HG03095 (cell line): ENCODE data around the gene SLC66A3.

Experiments used
- ATAC-seq: cut with Tn5 transposase; IDR thresholded peaks from one replicate; pipeline ENCODE4 v1.9.1; 2021; ENCODE audit warnings: moderate library complexity; ENCODE audit not compliant: unreplicated experiment

SLC66A3 gene

DNA sequence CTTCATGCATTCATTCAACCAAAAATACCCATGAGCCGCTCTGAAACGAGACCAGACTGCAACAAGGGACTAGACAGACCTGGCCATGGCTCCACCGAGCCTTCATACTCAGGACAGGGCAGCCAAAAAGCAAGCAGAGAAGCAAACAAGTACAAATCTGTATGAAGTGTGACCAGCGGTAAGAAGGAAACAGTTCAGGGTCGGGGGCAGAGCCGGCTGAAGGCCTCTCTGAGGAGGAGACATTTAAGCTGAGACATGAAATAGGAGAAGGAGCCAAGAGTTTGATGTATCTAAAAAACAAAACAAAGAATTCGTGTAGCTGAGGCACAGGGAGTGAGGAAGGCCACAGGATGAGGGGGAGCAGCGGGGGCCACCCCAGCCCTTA lies 21.3 kb upstream of the SLC66A3 start:
- no peak for ATAC-seq

GRCh38 chr2:11134349-11134748 lies 20.9 kb upstream of the SLC66A3 start:
- ATAC-seq = no peak

DNA sequence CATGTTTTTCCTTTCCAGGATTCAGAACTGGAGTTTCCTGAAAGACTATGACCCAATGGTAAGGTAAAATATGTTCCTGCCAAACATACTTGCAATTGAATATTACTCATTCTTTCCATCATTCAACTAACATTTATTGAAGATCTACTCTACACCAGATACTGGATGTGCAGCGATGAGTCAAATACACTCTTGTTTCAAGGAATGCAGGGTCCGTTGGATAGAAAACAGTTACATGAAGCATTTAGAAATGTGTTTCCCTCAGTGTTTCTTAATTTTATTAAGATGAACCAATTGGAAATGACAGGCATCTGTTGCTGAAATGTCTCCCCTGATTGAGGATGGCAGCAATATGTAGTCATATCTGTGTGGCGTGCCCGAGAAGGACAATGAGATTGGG lies 14.8 kb upstream of the SLC66A3 start:
- ATAC-seq = no peak

GRCh38 chr2:11141319-11141718 lies 13.9 kb upstream of the SLC66A3 start:
- no peak for ATAC-seq

GRCh38 chr2:11142330-11142729 lies 12.9 kb upstream of the SLC66A3 start:
- no peak for ATAC-seq

DNA sequence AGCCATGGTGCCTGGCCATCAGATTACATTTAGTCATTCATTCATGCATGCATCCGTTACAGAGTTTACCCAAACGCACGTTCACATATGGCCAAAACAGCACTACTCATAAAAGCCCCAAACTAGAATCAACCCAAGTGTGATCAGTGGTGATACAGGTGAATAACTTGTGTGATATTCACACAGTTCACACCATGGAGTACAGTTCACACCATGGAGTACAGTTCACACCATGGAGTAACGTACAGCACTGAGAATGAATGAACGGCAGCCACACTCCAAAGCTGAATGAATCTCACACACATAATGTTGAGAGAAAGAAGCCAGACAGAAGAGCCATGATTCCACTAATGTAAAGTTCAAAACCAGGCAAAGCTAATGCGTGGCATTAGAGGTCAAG lies 12.3 kb upstream of the SLC66A3 start:
- ATAC-seq = no peak

DNA sequence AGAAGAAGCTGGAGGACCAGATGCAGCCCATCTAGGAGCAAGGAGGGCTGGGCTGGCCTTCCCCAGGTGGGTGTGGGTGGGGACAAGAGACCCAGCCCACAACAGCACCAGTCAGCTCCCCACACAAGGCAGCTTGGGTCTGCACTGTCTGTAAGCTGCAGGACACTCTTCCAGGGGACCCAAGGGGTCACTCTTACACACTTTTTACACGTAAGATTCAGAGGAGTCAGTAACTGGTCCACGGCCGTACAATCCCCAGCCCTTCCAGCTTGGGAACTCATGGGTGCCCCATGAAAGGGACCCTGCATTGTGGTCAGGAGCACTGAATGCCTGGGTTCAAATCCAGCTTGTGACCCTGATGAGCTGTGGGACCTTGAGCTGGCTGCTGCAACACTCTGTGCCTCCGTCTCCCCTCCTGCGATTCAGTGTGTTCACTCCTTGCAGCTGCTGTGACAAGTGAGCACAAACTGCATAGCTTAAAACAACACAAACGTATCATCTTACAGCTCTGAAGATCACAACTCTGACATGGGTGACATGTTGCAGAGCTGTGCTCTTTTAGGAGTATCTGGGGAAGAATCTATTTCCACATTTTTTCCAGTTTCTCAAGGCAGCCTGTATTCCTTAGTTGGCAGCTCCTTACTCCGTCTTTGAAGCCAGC lies 11.1 kb upstream of the SLC66A3 start:
- no peak for ATAC-seq

- no peak for ATAC-seq
These were observed 10.6 kb upstream of the SLC66A3 start for GRCh38 chr2:11144738-11145079.

DNA sequence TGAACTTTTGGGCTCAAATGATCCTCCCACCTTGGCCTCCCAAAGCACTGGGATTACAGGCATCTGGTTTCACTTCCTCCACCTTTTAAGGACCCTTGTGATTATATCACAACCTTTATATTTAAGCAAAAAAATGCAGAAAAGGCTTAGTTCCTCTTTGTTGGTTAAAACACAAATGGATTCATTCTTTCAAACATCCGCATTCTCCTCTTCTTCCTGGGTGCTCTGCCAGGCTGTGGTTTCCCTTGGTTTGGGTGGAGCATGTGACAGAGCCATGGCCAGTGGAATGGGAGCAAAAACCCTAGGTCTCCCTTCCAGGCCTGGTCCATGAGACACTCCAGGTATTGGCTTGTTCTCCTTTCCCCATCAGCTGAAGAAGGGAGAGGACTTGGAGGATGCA lies 9.9 kb upstream of the SLC66A3 start:
- ATAC-seq = no peak

DNA sequence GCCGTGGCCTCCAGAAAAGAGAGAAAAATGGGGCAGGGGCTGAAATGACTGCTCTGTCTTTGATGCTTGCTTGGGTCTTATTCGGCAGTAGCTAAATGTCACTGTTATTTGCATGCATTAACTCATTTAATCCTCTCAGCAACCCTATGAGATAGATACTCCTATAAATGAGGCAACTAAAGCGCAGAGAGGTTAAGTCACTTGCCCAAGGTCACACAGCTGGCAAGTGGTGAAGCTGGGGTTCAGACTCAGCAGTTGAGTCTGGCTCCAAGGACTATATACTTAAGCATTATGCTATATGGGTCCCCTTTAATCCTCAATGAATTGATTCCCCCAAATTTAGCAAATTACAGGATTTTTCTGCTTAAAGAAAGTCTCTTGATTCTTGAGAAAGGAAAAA lies 9.2 kb upstream of the SLC66A3 start:
- no peak for ATAC-seq

DNA sequence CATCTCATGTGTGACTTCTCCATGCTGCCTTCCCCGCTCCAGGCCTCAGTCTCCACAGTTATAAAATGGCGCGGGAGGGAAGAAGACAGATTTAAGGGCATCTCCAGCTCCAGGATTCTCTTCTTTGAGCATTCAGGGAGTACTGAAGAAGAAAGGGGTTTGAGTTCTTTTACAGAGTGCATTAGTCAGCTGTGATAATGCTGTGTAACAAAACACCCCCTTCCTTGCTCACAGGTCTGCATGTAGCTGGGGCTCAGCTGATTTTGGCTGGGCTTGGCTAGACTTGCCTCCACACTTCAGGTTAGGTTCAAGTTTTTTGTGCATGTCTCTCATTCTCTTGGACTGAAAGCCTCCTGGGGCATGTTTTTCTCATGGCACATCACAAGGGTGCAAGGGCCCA lies 8.0 kb upstream of the SLC66A3 start:
- ATAC-seq = no peak

- ATAC-seq = no peak
These were observed 2.7 kb upstream of the SLC66A3 start for GRCh38 chr2:11152591-11152990.

DNA sequence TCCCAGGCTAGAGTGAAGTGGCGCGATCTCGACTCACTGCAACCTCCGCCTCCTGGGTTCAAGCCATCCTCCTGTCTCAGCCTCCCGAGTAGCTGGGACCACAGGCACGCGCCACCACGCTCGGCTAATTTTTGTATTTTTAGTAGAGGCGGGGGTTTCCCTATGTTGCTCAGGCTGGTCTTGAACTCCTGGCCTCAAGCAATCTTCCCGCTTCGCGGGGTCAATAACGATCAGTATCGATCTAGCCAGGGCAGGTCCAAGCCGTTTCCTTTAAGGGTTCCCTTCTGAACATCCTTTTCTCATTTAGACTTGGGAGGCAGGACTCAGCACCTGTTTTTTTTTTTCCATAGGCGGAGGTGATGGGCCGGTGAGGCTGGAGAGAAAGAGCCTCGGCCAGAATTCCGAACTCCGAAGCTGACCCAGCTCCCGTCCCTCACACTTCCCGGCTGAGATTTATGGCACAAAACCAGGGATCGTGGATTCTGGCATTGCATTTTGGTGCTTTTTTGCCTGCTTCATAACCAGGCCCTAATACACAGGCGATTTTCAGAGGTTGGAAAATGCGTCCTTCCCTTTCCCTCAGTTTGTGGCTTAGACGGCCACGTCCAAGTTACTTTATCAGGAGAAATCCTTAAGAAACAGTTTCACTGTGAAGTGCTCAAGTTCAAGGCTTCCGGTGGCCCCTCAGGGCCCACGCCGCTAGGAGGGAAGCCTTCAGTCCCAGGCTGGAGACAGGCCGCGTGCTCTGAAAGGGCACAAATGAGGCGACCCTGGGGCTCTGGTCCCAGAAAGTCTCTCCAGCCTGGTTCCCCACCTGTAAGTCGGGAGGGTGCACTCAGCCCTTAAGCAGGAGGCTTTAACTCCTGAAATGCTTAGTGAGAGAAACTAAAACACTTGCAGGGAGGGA lies 998 bp upstream of the SLC66A3 start:
- ATAC-seq = peak; percentile 12

GRCh38 chr2:11154923-11155380 lies 315 bp upstream of the SLC66A3 start:
- ATAC-seq = peak; percentile 70

DNA sequence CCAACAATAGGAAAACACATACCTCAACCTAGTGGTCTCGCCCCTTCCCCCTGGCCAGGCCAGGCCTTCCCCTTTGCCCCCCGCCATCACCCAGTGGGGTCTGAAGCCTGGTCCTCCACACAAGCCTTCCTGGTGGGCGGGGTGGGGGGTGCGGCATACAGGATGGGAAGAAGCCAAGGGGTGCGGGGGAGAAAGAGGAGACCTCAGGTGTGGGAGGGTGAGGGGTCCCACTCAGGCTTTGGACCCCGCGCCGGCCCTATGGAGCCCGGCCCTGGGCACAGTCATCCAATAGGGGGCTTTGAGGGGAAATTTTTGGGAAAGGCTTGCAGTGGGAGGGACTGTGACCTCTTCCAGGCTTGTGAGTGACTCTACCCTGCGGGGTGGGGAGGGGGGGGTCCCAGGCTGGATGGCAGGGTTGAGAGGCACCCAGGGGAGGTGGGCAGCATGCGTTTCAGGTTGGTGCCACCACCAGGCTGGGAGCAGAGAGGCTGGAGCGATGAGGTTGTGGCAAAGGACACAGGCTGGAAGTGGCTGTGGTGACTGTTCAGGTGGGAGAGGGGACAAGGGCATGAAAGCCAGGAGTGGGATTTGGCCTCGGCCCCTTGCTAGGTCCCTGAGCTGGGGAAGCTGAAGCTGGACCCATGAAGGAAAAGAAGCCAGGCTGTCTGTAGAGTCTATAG lies 1.3 kb downstream of the SLC66A3 start:
- ATAC-seq = no peak

GRCh38 chr2:11157296-11157695 lies 2.0 kb downstream of the SLC66A3 start:
- ATAC-seq = no peak

DNA sequence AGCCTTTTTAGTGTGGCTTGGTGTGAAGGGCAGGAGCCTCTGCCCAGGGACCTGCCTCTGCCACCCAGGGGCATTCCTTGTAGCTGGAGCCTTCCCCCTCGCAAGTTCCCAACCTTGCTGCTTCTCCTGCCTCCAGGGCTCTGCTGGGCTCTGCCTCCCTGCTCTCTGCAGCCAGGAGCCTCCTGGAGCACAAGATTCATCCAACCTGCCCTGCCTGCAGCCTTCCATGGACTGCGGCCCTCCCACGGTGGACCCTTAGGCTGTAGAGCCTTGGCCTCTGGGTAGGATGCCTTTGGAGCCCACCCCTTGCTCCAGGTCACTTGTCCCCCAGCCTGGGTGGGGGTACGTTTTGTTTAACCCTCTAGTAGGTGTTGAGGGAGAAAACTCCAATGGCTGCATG lies 2.5 kb downstream of the SLC66A3 start:
- no peak for ATAC-seq

- ATAC-seq = no peak
These were observed 3.8 kb downstream of the SLC66A3 start for GRCh38 chr2:11158916-11159573.

DNA sequence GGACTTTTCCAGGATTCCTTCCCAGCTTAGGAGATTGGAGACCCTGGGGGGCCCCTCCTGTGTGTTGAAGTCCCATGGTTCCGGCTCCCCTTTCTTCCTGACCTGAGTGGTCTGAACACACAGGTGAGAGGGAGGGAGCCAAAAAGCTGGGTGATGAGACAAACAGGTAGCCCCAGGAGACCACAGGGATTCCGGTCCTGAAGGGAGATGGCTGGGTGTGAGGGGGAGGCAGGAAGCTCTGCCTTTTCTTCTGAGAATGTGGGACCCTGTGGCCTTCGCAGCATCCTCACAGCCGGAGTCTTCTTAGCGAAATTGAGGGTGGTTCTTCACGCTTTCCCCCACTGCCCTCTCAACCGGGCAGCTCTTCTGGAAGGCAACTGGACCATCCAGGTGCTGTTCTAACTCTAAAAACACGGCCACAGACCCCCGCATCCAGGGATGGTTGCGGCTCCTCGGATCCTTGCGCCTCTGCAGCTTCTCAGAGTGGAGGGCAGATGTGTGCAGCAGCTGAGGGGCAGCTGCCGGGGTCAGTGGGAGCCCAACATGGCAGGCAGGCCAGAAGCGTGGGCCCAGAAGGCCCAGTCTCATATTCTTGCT lies 4.4 kb downstream of the SLC66A3 start:
- ATAC-seq = no peak

GRCh38 chr2:11160256-11160655 lies 5.0 kb downstream of the SLC66A3 start:
- ATAC-seq = no peak
